ENCODE measurements around the gene CRLF3. TPM values are rescaled to one million over a fixed set of nuclear protein-coding genes. Genes with fewer than 3 reads are reported as not detected.

The CRLF3 gene
- total RNA-seq, 1 donor from 2014 or later, result 14.1 TPM

GRCh38 chr17:30848021-30848420 is 23.5 kb upstream of the CRLF3 start:
- H3K36me3 Mint-ChIP-seq (ENCODE audit: low read depth), result peaks cover 16% of the 10 kb centered on the region
- H3K9me3 Mint-ChIP-seq, result no peaks in the 10 kb centered on the region

DNA sequence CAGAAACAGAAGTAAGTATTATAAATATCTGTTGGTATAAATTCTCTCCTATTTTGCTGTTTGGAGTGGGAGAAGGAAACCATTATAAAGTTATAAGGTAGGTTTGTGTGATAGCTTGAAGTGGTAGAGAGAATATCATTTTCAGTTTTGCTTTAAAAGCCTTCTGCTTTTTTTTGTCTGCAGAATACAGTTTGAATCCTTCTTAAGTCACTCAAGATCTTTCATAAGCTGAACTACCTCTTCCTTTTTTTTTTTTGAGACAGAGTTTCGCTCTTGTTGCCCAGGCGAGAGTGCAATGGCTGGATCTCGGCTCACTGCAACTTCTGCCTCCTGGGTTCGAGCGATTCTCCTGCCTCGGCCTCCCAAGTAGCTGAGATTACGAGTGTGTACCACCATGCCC is 16.3 kb upstream of the CRLF3 start:
- Mint-ChIP-seq H3K27ac (ENCODE audit: unreplicated experiment) (no peak overlapping the region), H3K36me3 (ENCODE audit: low read depth) (peaks cover 20% of the 10 kb centered on the region), H3K4me3 (no peak overlapping the region), H3K4me1 (no peaks in the 10 kb centered on the region), H3K27me3 (ENCODE audit: low read depth) (no peaks in the 10 kb centered on the region), H3K9me3 (no peaks in the 10 kb centered on the region)
- DNase-seq (ENCODE audit: low read depth, low spot score), result no peak
- TF ChIP-seq, protein P1, sequence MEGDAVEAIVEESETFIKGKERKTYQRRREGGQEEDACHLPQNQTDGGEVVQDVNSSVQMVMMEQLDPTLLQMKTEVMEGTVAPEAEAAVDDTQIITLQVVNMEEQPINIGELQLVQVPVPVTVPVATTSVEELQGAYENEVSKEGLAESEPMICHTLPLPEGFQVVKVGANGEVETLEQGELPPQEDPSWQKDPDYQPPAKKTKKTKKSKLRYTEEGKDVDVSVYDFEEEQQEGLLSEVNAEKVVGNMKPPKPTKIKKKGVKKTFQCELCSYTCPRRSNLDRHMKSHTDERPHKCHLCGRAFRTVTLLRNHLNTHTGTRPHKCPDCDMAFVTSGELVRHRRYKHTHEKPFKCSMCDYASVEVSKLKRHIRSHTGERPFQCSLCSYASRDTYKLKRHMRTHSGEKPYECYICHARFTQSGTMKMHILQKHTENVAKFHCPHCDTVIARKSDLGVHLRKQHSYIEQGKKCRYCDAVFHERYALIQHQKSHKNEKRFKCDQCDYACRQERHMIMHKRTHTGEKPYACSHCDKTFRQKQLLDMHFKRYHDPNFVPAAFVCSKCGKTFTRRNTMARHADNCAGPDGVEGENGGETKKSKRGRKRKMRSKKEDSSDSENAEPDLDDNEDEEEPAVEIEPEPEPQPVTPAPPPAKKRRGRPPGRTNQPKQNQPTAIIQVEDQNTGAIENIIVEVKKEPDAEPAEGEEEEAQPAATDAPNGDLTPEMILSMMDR (conservative IDR thresholded peaks at IDR 0.05), result no peak

More at GRCh38 chr17:30848021-30848420, 23.5 kb upstream of the CRLF3 start:
- H3K4me1 Mint-ChIP-seq, result no peaks in the 10 kb centered on the region
- no peak overlapping the region for H3K4me3 Mint-ChIP-seq
- no peaks in the 10 kb centered on the region for H3K27me3 Mint-ChIP-seq (ENCODE audit: low read depth)
- TF ChIP-seq, protein P1 (conservative IDR thresholded peaks at IDR 0.05), result no peak
- no peak for DNase-seq (ENCODE audit: low read depth, low spot score)
- H3K27ac Mint-ChIP-seq (ENCODE audit: unreplicated experiment), result peak overlapping the region; percentile 43

- no peak for DNase-seq (ENCODE audit: low read depth, low spot score)
- Mint-ChIP-seq H3K4me3 (no peak overlapping the region), H3K27ac (ENCODE audit: unreplicated experiment) (no peak overlapping the region), H3K4me1 (peaks cover 3% of the 10 kb centered on the region), H3K36me3 (ENCODE audit: low read depth) (peaks cover 20% of the 10 kb centered on the region), H3K9me3 (no peaks in the 10 kb centered on the region), H3K27me3 (ENCODE audit: low read depth) (no peaks in the 10 kb centered on the region)
- TF ChIP-seq, protein P1 (conservative IDR thresholded peaks at IDR 0.05), result no peak
Observed at GRCh38 chr17:30838202-30838807, 13.8 kb upstream of the CRLF3 start.

GRCh38 chr17:30832438-30833124 is 8.1 kb upstream of the CRLF3 start:
- Mint-ChIP-seq H3K36me3 (ENCODE audit: low read depth) (peaks cover 6% of the 10 kb centered on the region), H3K4me1 (peaks cover 30% of the 10 kb centered on the region), H3K4me3 (peak overlapping the region; percentile 98), H3K27ac (ENCODE audit: unreplicated experiment) (peak overlapping the region; percentile 99), H3K9me3 (no peaks in the 10 kb centered on the region), H3K27me3 (ENCODE audit: low read depth) (no peaks in the 10 kb centered on the region)
- TF ChIP-seq, protein P1 (conservative IDR thresholded peaks at IDR 0.05), result no peak
- DNase-seq (ENCODE audit: low read depth, low spot score), result no peak

GRCh38 chr17:30831663-30832437 is 7.4 kb upstream of the CRLF3 start, which contains the start of gene ATAD5:
Gene ATAD5 (plus strand): TSS chr17:30831966. CDS start chr17:30832348, 382 bp downstream.
- peaks cover 30% of the 10 kb centered on the region for H3K4me1 Mint-ChIP-seq
- TF ChIP-seq, protein P1 (conservative IDR thresholded peaks at IDR 0.05), result no peak
- no peaks in the 10 kb centered on the region for H3K27me3 Mint-ChIP-seq (ENCODE audit: low read depth)
- peak within 1 kb of the TSS; percentile 99 for H3K27ac Mint-ChIP-seq (ENCODE audit: unreplicated experiment)
- DNase-seq (ENCODE audit: low read depth, low spot score), result peak; percentile 86
- H3K36me3 Mint-ChIP-seq (ENCODE audit: low read depth), result peaks cover 5% of the 10 kb centered on the region
- no peaks in the 10 kb centered on the region for H3K9me3 Mint-ChIP-seq
- H3K4me3 Mint-ChIP-seq, result peak within 1 kb of the TSS; percentile 98

All from neural crest cell (in vitro differentiated cells).